Breast epithelium (tissue), 4 donors: ENCODE results near the gene MAP4K4. TPM values are rescaled to one million over a fixed set of nuclear protein-coding genes. Genes with fewer than 3 reads are reported as not detected.

Experiments
- DNase-seq, 2 donors: peaks; one replicate each; pipeline ENCODE4 v3.0.0-alpha.2; 2019; ENCODE audit warnings: low spot score in 2 of 2
- H3K27ac ChIP-seq, 2 donors: fragments of 200-600 bp; sonication (generic) in 1 of 2; one replicate each; pipeline ENCODE4 v1.5.1; 2016 to 2019; ENCODE audit warnings: mild to moderate bottlenecking in 1 of 2
- H3K27me3 ChIP-seq, 2 donors: fragments of 200-600 bp; sonication (generic) in 1 of 2; one replicate each; pipeline versions ENCODE4 v1.5.1 to v1.6.0; 2017 to 2019; ENCODE audit warnings: control low read depth in 1 of 2, mild to moderate bottlenecking in 1 of 2
- H3K36me3 ChIP-seq: fragments of 200-600 bp; one replicate; pipeline ENCODE4 v1.5.1; 2019
- H3K4me1 ChIP-seq, 2 donors: fragments of 200-600 bp; sonication (generic); one replicate each; pipeline ENCODE4 v1.5.1; 2016 to 2019; ENCODE audit warnings: control low read depth in 1 of 2
- H3K4me3 ChIP-seq, 3 donors: fragments of 200-600 bp; sonication (generic); 1 replicate in 2 of 3; 2 replicates in 1 of 3; pipeline ENCODE4 v1.5.1; 2016 to 2019; ENCODE audit warnings: mild to moderate bottlenecking in 3 of 3, moderate library complexity in 2 of 3
- H3K9me3 ChIP-seq, 2 donors: fragments of 200-600 bp; sonication (generic) in 1 of 2; one replicate each; pipeline ENCODE4 v1.5.1; 2016 to 2019; ENCODE audit warnings: control low read depth in 1 of 2
- POLR2A ChIP-seq: fragments of 450-650 bp; IDR thresholded peaks from one replicate; pipeline ENCODE4 v1.6.1; 2016; ENCODE audit warnings: antibody characterized with exemption, mild to moderate bottlenecking, moderate library complexity
- POLR2AphosphoS5 ChIP-seq, 3 donors: sonication (generic); formaldehyde crosslinking; IDR thresholded peaks; one replicate each; pipeline ENCODE4 v1.6.1; 2017; ENCODE audit warnings: antibody characterized with exemption in 3 of 3
- intact Hi-C: fragments of 100-400 bp; cut with DNase I; formaldehyde crosslinking; loops from one replicate; pipeline ENCODE4 v1.15.1; 2023; ENCODE audit warnings: low total_unique reads
- total RNA-seq, 3 donors: library from RNA; depleted of rRNA; stranded (reverse); fragments of >200 nt; gene quantifications; one replicate each; pipeline ENCODE4 v1.1.0, GENCODE V29; 2016
- TF ChIP-seq, protein P1 (sequence below), 3 donors: fragments of 450-650 bp; IDR thresholded peaks; one replicate each; pipeline ENCODE4 v1.5.1; 2016 to 2017; ENCODE audit warnings: antibody characterized with exemption in 3 of 3, mild to moderate bottlenecking in 3 of 3, moderate library complexity in 3 of 3

The MAP4K4 gene
- total RNA-seq, 3 donors from 2014 or later, result 62.1 to 89.1 (median 74.7) TPM

DNA sequence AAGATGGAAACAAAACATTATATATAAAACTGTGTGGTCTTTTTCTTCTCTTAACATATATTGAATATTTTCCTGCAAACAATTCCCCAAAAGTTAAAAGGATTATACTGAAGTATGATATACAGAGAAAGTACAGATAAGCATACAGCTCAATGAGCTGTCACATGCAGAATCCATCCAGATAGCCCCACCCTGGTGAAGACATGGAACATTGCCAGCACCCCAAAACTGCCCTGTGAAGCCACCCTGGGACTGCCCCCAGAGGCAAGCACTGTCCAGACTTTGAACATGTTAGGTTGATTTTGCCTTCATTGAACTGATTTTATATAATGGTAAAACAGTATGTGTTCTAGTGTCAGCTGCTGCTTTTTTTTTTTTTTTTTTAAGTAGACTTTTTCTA lies 182.0 kb downstream of the MAP4K4 start:
- intact Hi-C loops, result no loop called here
- Histone ChIP-seq H3K4me1 (no peaks in the 10 kb centered on the region), H3K4me3 (no peak overlapping the region), H3K27ac (no peak overlapping the region), H3K36me3 (no peaks in the 10 kb centered on the region), H3K27me3 (no peaks in the 10 kb centered on the region), H3K9me3 (no peaks in the 10 kb centered on the region)
- TF ChIP-seq, protein P1, sequence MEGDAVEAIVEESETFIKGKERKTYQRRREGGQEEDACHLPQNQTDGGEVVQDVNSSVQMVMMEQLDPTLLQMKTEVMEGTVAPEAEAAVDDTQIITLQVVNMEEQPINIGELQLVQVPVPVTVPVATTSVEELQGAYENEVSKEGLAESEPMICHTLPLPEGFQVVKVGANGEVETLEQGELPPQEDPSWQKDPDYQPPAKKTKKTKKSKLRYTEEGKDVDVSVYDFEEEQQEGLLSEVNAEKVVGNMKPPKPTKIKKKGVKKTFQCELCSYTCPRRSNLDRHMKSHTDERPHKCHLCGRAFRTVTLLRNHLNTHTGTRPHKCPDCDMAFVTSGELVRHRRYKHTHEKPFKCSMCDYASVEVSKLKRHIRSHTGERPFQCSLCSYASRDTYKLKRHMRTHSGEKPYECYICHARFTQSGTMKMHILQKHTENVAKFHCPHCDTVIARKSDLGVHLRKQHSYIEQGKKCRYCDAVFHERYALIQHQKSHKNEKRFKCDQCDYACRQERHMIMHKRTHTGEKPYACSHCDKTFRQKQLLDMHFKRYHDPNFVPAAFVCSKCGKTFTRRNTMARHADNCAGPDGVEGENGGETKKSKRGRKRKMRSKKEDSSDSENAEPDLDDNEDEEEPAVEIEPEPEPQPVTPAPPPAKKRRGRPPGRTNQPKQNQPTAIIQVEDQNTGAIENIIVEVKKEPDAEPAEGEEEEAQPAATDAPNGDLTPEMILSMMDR (IDR thresholded peaks at IDR 0.05), result no peak
- TF ChIP-seq POLR2A, result no peak
- no peak for TF ChIP-seq POLR2AphosphoS5 (IDR thresholded peaks at IDR 0.05)
- no peak for DNase-seq

DNA sequence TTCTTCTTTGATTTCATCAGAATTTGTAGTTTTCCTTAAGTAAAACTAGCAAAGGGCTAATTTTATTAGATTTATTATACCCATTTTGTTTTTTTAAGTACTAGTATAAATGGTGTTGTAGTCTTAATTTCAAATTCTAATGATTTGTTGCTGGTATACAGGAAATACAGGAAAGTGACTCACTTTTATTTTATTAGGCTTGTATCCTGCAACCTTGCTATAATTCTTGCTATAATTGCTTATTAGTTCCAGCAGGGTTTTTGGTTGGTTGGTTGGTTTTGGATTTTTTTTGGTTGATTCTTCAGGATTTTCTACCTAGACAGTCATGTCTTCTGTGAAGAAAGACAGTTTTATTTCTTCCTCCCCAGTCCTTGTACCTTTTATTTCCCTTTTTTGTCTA lies 183.6 kb downstream of the MAP4K4 start:
- no peak overlapping the region for H3K4me3 ChIP-seq
- intact Hi-C loops, result loop anchor here (10.0 kb wide), 1 partner anchor 104 kb away; no protein-coding TSS in a partner anchor
- H3K9me3 ChIP-seq, result no peaks in the 10 kb centered on the region
- H3K36me3 ChIP-seq, result no peaks in the 10 kb centered on the region
- no peaks in the 10 kb centered on the region for H3K4me1 ChIP-seq
- no peak for TF ChIP-seq POLR2A
- TF ChIP-seq, protein P1 (IDR thresholded peaks at IDR 0.05), result no peak
- TF ChIP-seq POLR2AphosphoS5 (IDR thresholded peaks at IDR 0.05), result no peak
- no peaks in the 10 kb centered on the region for H3K27me3 ChIP-seq
- no peak overlapping the region for H3K27ac ChIP-seq
- no peak for DNase-seq

DNA sequence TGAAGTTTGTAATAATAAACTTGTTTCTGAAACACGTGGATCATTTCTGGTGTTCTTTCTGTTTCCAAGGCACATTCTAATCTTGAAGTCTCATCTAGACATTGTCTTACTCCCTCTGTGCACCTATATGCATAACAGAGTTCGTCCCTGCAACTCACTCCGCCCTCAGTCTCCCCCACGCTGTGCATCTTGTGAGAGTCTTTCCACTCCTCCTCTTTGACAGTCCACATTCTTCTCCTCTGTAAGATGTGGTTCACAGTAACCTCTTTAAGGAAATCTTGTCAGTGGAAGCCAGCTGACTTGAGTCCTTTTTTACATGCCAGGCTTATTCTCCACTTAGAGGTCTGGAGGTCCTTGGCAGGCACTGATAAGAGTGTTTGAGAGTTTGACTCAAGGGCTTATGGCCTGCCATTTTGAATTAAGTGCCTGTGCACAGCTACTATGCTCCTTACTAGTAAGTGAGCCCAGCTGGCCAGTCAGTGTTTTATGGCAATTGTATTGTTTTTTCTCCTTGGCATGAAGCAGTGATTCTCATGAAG lies 185.3 kb downstream of the MAP4K4 start:
- H3K27me3 ChIP-seq, result no peaks in the 10 kb centered on the region
- no peaks in the 10 kb centered on the region for H3K36me3 ChIP-seq
- H3K4me3 ChIP-seq, result no peak overlapping the region
- intact Hi-C loops, result loop anchor here (10.0 kb wide), 1 partner anchor 102 kb away; no protein-coding TSS in a partner anchor
- DNase-seq, result no peak
- H3K27ac ChIP-seq, result no peak overlapping the region
- no peaks in the 10 kb centered on the region for H3K9me3 ChIP-seq
- TF ChIP-seq, protein P1 (IDR thresholded peaks at IDR 0.05), result no peak
- TF ChIP-seq POLR2AphosphoS5 (IDR thresholded peaks at IDR 0.05), result no peak
- no peaks in the 10 kb centered on the region for H3K4me1 ChIP-seq

DNA sequence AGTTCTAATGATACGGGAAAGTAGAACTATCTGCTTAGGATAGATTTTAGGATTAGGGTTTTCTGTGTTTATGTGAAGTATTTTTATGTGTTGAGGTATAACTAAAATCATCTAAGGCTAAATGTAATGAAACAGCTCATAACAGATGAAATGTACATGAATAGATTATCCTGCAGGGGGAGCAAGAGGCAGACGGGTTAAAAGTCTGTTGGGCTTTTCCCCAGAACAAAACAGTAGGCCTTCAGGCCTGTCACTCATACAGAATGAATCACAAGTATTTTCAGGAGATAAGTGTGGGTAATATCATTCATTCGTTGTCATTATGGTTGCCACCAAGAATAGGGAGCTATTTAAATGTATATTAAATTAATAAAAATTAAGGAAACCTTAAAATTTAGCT lies 186.4 kb downstream of the MAP4K4 start:
- DNase-seq, result no peak
- H3K36me3 ChIP-seq, result no peaks in the 10 kb centered on the region
- TF ChIP-seq, protein P1 (IDR thresholded peaks at IDR 0.05), result peak; percentile 28 to 57 (median 55)
- TF ChIP-seq POLR2AphosphoS5 (IDR thresholded peaks at IDR 0.05), result no peak
- no peak for TF ChIP-seq POLR2A
- H3K4me3 ChIP-seq, result no peak overlapping the region
- no peaks in the 10 kb centered on the region for H3K4me1 ChIP-seq
- intact Hi-C loops, result loop anchor here (10.0 kb wide), 1 partner anchor 101 kb away; no protein-coding TSS in a partner anchor
- no peaks in the 10 kb centered on the region for H3K27me3 ChIP-seq
- H3K9me3 ChIP-seq, result no peaks in the 10 kb centered on the region
- H3K27ac ChIP-seq, result no peak overlapping the region

DNA sequence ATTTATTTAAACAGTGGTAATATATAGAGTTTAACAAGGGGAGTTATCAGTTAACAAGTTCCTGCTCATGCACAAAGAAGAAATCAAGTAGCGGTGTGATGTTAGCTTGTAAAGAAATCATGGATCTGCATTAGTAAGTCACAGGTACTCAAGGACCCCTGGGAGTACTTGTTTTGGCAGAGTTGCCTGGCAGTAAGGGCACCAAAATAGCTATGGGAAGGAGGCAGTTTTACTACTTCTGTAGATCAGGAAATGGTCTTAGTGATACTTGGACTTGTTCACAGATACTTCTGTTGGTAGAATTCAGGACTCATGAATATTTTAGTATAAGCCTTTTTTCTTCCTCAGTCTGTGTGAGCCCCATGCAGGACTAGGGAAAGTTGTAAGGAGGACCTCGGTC lies 186.9 kb downstream of the MAP4K4 start:
- H3K4me3 ChIP-seq, result no peak overlapping the region
- no peaks in the 10 kb centered on the region for H3K36me3 ChIP-seq
- H3K9me3 ChIP-seq, result no peaks in the 10 kb centered on the region
- H3K27ac ChIP-seq, result no peak overlapping the region
- no peaks in the 10 kb centered on the region for H3K27me3 ChIP-seq
- intact Hi-C loops, result loop anchor here (10.0 kb wide), 1 partner anchor 100 kb away; no protein-coding TSS in a partner anchor
- TF ChIP-seq POLR2AphosphoS5 (IDR thresholded peaks at IDR 0.05) (no peak), POLR2A (no peak)
- TF ChIP-seq, protein P1 (IDR thresholded peaks at IDR 0.05), result no peak
- no peak for DNase-seq
- no peaks in the 10 kb centered on the region for H3K4me1 ChIP-seq
